K562 (cell line): ENCODE results near the gene MAPRE2. TPM values are rescaled to one million over a fixed set of nuclear protein-coding genes. Genes with fewer than 3 reads are reported as not detected.

Experiments
- ATAC-seq: fragments of 200-7000 bp; cut with Tn5 transposase; 3 replicates; pipeline ENCODE4 v1.9.1; 2020; ENCODE audit warnings: moderate library complexity
- BruUV-seq: library from RNA; stranded (reverse); fragments of 400-500 nt; replicated peaks from 2 replicates; lab custom pipeline; 2021; lab: Mats Ljungman, UMichigan
- CTCF ChIA-PET: fragments of 300-600 bp; formaldehyde crosslinking; extraction: SDS; loops from one replicate; lab custom pipeline; 2021; ENCODE audit warnings: low intra/inter-chr PET ratio; lab: Yijun Ruan, JAX
- POLR2A ChIA-PET: fragments of 300-600, 350-650 bp; sonication (Branson Sonifier 250); formaldehyde crosslinking; extraction: SDS; loops from one replicate; lab custom pipeline; 2021; ENCODE audit warnings: antibody characterized with exemption, inconsistent platforms; lab: Yijun Ruan, JAX
- DNase-seq, 4 experiments: peaks; one replicate each; pipeline versions ENCODE4 v3.0.0 to v3.0.0-alpha.2; 2011 to 2018; ENCODE audit warnings: low spot score in 3 of 4, mixed read lengths in 3 of 4; ENCODE audit errors: extremely low read depth in 1 of 4
- FAIRE-seq: peaks from 2 replicates; lab custom pipeline; 2011; peaks lifted over from hg19 to GRCh38; lab: Jason Lieb, UNC
- H2AFZ ChIP-seq: 2 replicates; pipeline ENCODE4 v1.6.0; 2011; ENCODE audit warnings: low read depth, low read length, control low read depth, inconsistent platforms
- H3K27ac ChIP-seq: fragments of 200-600 bp; 3 replicates; pipeline ENCODE4 v1.8.0; 2011; ENCODE audit warnings: low read depth, mild to moderate bottlenecking, control low read depth, inconsistent platforms, low read length, moderate library complexity, mixed read lengths; ENCODE audit errors: extremely low read depth
- H3K27me3 ChIP-seq, 2 experiments: fragments of 300-600 bp in 1 of 2; 2 replicates in 1 of 2; 3 replicates in 1 of 2; pipeline versions ENCODE4 v1.6.0 to v1.8.0; 2011; ENCODE audit warnings: inconsistent platforms in 2 of 2, low read length in 2 of 2, mild to moderate bottlenecking in 1 of 2, mixed read lengths in 1 of 2, moderate library complexity in 1 of 2; ENCODE audit not compliant: control insufficient read depth in 2 of 2, insufficient read depth in 2 of 2
- H3K36me3 ChIP-seq: fragments of 300-600 bp; 3 replicates; pipeline ENCODE4 v1.8.0; 2011; ENCODE audit warnings: mild to moderate bottlenecking, low read length, inconsistent platforms; ENCODE audit not compliant: control insufficient read depth, insufficient read depth
- H3K4me1 ChIP-seq, 2 experiments: fragments of 200-600 bp in 1 of 2; replicated peaks in 1 of 2; 2 replicates in 1 of 2; 3 replicates in 1 of 2; pipeline versions ENCODE4 v1.5.1 to v1.8.0; 2011; ENCODE audit warnings: inconsistent platforms in 2 of 2, low read length in 2 of 2, mild to moderate bottlenecking in 1 of 2, mixed read lengths in 1 of 2, moderate library complexity in 1 of 2; ENCODE audit not compliant: control insufficient read depth in 2 of 2, insufficient read depth in 2 of 2
- H3K4me2 ChIP-seq: 2 replicates; pipeline ENCODE4 v1.6.1; 2011; ENCODE audit warnings: low read length, control low read depth, inconsistent platforms, mixed read lengths; ENCODE audit not compliant: insufficient read depth
- H3K4me3 ChIP-seq: fragments of 200-600 bp; sonication (generic), shearing (Covaris generic); 2 replicates; pipeline ENCODE4 v1.5.1; 2016; ENCODE audit warnings: control low read depth, inconsistent platforms
- H3K79me2 ChIP-seq: fragments of 200-600 bp; 3 replicates; pipeline ENCODE4 v1.8.0; 2011; ENCODE audit warnings: low read length, inconsistent platforms; ENCODE audit not compliant: control insufficient read depth, insufficient read depth
- H3K9ac ChIP-seq, 2 experiments: 2 replicates each; pipeline versions ENCODE4 v1.6.0 to v1.6.1; 2011; ENCODE audit warnings: low read depth in 2 of 2, low read length in 2 of 2, control low read depth in 1 of 2, inconsistent platforms in 1 of 2, mild to moderate bottlenecking in 1 of 2, mixed read lengths in 1 of 2; ENCODE audit not compliant: insufficient read depth in 1 of 2
- H3K9me1 ChIP-seq: one replicate; pipeline ENCODE4 v1.6.0; 2011; ENCODE audit warnings: inconsistent platforms, mild to moderate bottlenecking, low read length, moderate library complexity; ENCODE audit not compliant: control insufficient read depth, insufficient read depth
- H3K9me3 ChIP-seq: replicated peaks from 2 replicates; pipeline ENCODE4 v1.5.1; 2011; ENCODE audit warnings: low read depth, low read length, inconsistent platforms; ENCODE audit not compliant: control insufficient read depth, insufficient read depth
- H4K20me1 ChIP-seq: replicated peaks from 2 replicates; pipeline ENCODE4 v1.6.1; 2011; ENCODE audit warnings: low read length, inconsistent platforms, mixed read lengths; ENCODE audit not compliant: control insufficient read depth, insufficient read depth
- CTCFL ChIP-seq: IDR thresholded peaks from 2 replicates; pipeline ENCODE4 v1.6.1; 2011; ENCODE audit warnings: borderline replicate concordance, low read depth, mild to moderate bottlenecking, moderate library complexity, low read length; ENCODE audit not compliant: insufficient read depth, poor library complexity, severe bottlenecking
- KDM1A ChIP-seq, 2 experiments: fragments of 450-650 bp; IDR thresholded peaks; 2 replicates each; pipeline ENCODE4 v1.6.1; 2016; ENCODE audit warnings: mild to moderate bottlenecking in 2 of 2
- MAFK ChIP-seq: IDR thresholded peaks from 2 replicates; pipeline ENCODE4 v1.6.1; 2011; ENCODE audit warnings: low read length, improper control_type of control experiment
- NFYB ChIP-seq: IDR thresholded peaks from 2 replicates; pipeline ENCODE4 v1.6.1; 2011; ENCODE audit warnings: mild to moderate bottlenecking, moderate library complexity; ENCODE audit not compliant: insufficient read length; ENCODE audit errors: extremely low read depth
- POLR2B ChIP-seq: fragments of 450-650 bp; IDR thresholded peaks from 2 replicates; pipeline ENCODE4 v1.6.1; 2018; ENCODE audit warnings: low read depth; ENCODE audit not compliant: partially characterized antibody
- ZC3H4 ChIP-seq: sonication (generic); formaldehyde crosslinking; IDR thresholded peaks from 2 replicates; pipeline ENCODE4 v1.9.0; 2021; ENCODE audit warnings: missing genetic modification reagents, borderline replicate concordance
- ZNF764 ChIP-seq: fragments of 250-450 bp; sonication (Bioruptor Pico); IDR thresholded peaks from 2 replicates; pipeline ENCODE4 v1.4.0; 2020; ENCODE audit warnings: low read depth, mild to moderate bottlenecking, moderate library complexity
- ZSCAN32 ChIP-seq: fragments of 450-650 bp; formaldehyde crosslinking; IDR thresholded peaks from 2 replicates; pipeline ENCODE4 v1.4.0; 2020; ENCODE audit warnings: mild to moderate bottlenecking, moderate library complexity
- WGBS: fragments of 100-300 bp; shearing (Covaris generic); methylation state at CpG from one replicate; pipeline ENCODE4 v1.1.6; 2016; ENCODE audit warnings: low coverage, mixed read lengths; ENCODE audit not compliant: insufficient coverage; ENCODE audit errors: missing lambda C conversion rate; 5-methylcytosine and 5-hydroxymethylcytosine counted together
- in situ Hi-C: fragments of 300-500 bp; cut with MboI; formaldehyde crosslinking; loops from 4 replicates; pipeline ENCODE4 v1.15.0; 2018; ENCODE audit warnings: inconsistent platforms, mixed read lengths
- intact Hi-C: fragments of 100-400 bp; cut with micrococcal nuclease; formaldehyde crosslinking; loops from 2 replicates; pipeline ENCODE4 v1.14.2; 2022
- polyA plus RNA-seq, 8 experiments: library from polyadenylated mRNA; depleted of rRNA in 4 of 8; stranded (reverse) in 5 of 8; unstranded in 3 of 8; fragments of >200 nt; fragmentation: Nextera tagmentation in 2 of 8; fragmentation: Illumina TruSeq in 1 of 8; extraction: Ambion mirVana in 2 of 8; extraction: Trizol in 1 of 8; gene quantifications; 2 replicates each; pipeline versions ENCODE4 v1.2.1 to v1.2.3, GENCODE V29; 2011 to 2014; ENCODE audit warnings: inconsistent platforms in 1 of 8, missing spikeins in 1 of 8
- total RNA-seq, 7 experiments: library from RNA; depleted of rRNA in 6 of 7; stranded (reverse); fragments of >200 nt in 6 of 7; fragmentation: Illumina TruSeq in 2 of 7; extraction: Trizol in 2 of 7; gene quantifications; 2 replicates each; pipeline versions ENCODE4 v1.2.1 to v1.2.3, GENCODE V29; 2011 to 2021; ENCODE audit warnings: low replicate concordance in 1 of 7

Gene MAPRE2
- total and polyA plus RNA-seq, 9 of the 15 experiments (the other 6 are each of a cell fraction or from before 2014, with no cell fraction given), result 32.3 to 70.7 (median 40.7) TPM

DNA sequence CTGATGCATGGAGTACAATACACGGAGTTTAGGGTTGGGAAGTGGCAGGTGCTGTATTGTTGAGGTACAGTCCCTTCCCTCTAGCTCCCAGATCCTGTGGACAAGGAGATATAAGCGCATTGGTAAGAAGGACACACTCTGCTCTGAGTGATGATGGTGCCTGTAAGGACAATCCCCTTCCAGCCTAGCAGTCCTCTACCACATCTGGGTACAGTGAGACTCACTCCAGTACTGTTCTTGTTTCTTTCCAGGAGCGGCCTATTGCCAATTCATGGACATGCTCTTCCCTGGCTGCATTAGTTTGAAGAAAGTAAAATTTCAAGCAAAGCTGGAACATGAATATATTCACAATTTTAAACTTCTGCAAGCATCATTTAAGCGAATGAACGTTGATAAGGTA, 56.0 kb downstream of the MAPRE2 start:
- DNase-seq (no peak), FAIRE-seq (no peak), ATAC-seq (0 out of 3 replicates have a peak, but pooled peaks have one; percentile 10)
- 75% methylated on average over 4 of the region's 5 CpGs for WGBS
- H3K4me3 ChIP-seq, result no peak overlapping the region
- no peaks in the 10 kb centered on the region for H4K20me1 ChIP-seq
- no peaks in the 10 kb centered on the region for H3K9me1 ChIP-seq
- intact Hi-C loops (no loop called here), in situ Hi-C loops (no loop called here)
- ChIA-PET POLR2A (interaction anchor here (0.8 to 1.8 kb wide), 5 partner anchors 8 to 30 kb away, joined by 3 to 7 read pairs (median 5); no protein-coding TSS in a partner anchor), CTCF (interaction anchor here (0.7 kb wide), 1 partner anchor 49 kb away, joined by 3 read pairs; no protein-coding TSS in a partner anchor)
- H3K4me2 ChIP-seq, result no peak overlapping the region
- no peaks in the 10 kb centered on the region for H3K27me3 ChIP-seq
- BruUV-seq, result no TSS peak
- H3K4me1 ChIP-seq, result peaks cover 0 to 17% of the 10 kb centered on the region in 2 experiments; a peak in 3 of 5 replicates
- H3K79me2 ChIP-seq, result no peaks in the 10 kb centered on the region
- no peak overlapping the region for H2AFZ ChIP-seq
- H3K36me3 ChIP-seq, result peaks cover 6% of the 10 kb centered on the region; the same call in 1 of the 3 replicates
- no peak overlapping the region for H3K9ac ChIP-seq
- H3K27ac ChIP-seq, result no peak overlapping the region
- H3K9me3 ChIP-seq, result no peaks in the 10 kb centered on the region
- TF ChIP-seq CTCFL (no peak), MAFK (no peak), KDM1A (IDR thresholded peaks at IDR 0.05) (no peak), POLR2B (no peak), ZNF764 (no peak), ZC3H4 (CRISPR knock-in tag) (no peak), ZSCAN32 (CRISPR knock-in tag) (no peak), NFYB (no peak)
